Measurements from ENCODE around the gene NSRP1. TPM values are rescaled to one million over a fixed set of nuclear protein-coding genes. Genes with fewer than 3 reads are reported as not detected.

The NSRP1 gene
- total and polyA plus RNA-seq, 12 donors = 19.5 to 47.5 (median 26.5) TPM

DNA sequence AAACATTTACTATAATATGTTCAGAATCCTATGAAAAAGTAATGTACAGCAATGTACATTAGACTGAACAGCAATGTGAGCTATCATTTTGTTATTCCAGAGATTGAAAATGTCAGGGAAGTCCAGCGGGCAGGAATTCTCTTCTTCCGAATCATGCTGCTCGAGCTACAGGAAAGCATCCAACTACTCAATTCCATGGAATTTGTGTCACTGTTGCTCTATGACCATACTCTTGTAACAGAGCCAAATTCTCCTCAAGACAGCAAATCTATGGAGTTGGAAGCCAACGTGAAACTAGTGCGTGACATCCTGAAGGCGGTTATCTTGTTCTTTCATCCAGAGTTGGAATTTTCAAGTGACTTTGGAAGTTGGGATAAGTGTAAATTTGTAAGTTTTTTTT is 24.8 kb upstream of the NSRP1 start:
- intact Hi-C loops (cut with DNase I) = loop anchor here in 9 of 10 donors (5.0 to 10.0 kb wide), 9 partner anchors 59 to 509 kb away; partner anchors contain the start of gene EFCAB5 (in 1 of the 9)

DNA sequence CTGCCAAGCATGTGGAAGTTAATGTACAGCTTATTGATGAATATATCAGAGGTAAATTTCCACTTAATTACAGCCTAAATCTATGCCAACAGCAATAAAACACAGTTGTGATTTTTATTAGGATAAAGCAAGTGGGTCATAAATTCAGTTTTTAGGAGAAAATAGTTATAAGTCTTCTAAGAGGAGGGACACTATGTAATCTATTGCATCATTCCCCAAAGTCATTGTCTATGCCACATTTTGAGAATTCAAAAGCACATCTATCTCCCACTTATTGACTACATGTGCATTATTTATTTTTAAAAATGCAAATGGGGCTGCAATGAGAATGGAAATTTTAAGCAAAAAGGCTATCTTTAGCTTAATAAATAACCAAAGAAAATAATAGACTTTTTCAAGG is 23.7 kb upstream of the NSRP1 start:
- Histone ChIP-seq H3K36me3 (no peaks in the 10 kb centered on the region), H3K27ac (no peak overlapping the region), H3K4me1 (peaks cover 0 to 10% (median 7%) of the 10 kb centered on the region in 9 donors), H3K4me3 (no peak overlapping the region), H3K27me3 (peaks cover 0 to 22% (median 4%) of the 10 kb centered on the region in 7 donors), H3K9me3 (no peaks in the 10 kb centered on the region)
- ATAC-seq (no peak), DNase-seq (no peak)
- intact Hi-C loops (cut with DNase I) = loop anchor here in 9 of 10 donors (5.0 to 10.0 kb wide), 9 partner anchors 61 to 511 kb away; partner anchors contain the start of gene EFCAB5 (in 1 of the 9)
- TF ChIP-seq CTCF (IDR thresholded peaks at IDR 0.05) = no peak

More for the DNA sequence above, 24.8 kb upstream of the NSRP1 start:
- WGBS, 2 donors = 35 to 42% methylated on average over 6 of the region's 6 CpGs
- DNase-seq (no peak), ATAC-seq (no peak)
- Histone ChIP-seq H3K4me3 (no peak overlapping the region), H3K9me3 (no peaks in the 10 kb centered on the region), H3K36me3 (no peaks in the 10 kb centered on the region), H3K4me1 (peaks cover 0 to 10% (median 7%) of the 10 kb centered on the region in 9 donors), H3K27ac (no peak overlapping the region), H3K27me3 (peaks cover 0 to 31% (median 5%) of the 10 kb centered on the region in 7 donors)
- no peak for TF ChIP-seq CTCF (IDR thresholded peaks at IDR 0.05)

- WGBS, 2 donors = 14 to 15% methylated on average over 12 of the region's 12 CpGs
- no peak overlapping the region for H3K4me3 ChIP-seq
- peak; percentile 79 to 89 (median 83) for TF ChIP-seq CTCF (IDR thresholded peaks at IDR 0.05)
- intact Hi-C loops (cut with DNase I) = loop anchor here in 9 of 10 donors (5.0 to 10.0 kb wide), 9 partner anchors 61 to 511 kb away; partner anchors contain the start of gene EFCAB5 (in 1 of the 9)
- no peaks in the 10 kb centered on the region for H3K9me3 ChIP-seq
- no peaks in the 10 kb centered on the region for H3K36me3 ChIP-seq
- peaks cover 0 to 10% (median 7%) of the 10 kb centered on the region in 9 donors for H3K4me1 ChIP-seq
- ATAC-seq = peak; percentile 53 to 82 (median 74)
- peaks cover 0 to 15% (median 3%) of the 10 kb centered on the region in 7 donors for H3K27me3 ChIP-seq
- H3K27ac ChIP-seq = no peak overlapping the region
- DNase-seq = peak in 1 of 2 donors; percentile 50
These were observed 23.0 kb upstream of the NSRP1 start for GRCh38 chr17:30093463-30094147.

DNA sequence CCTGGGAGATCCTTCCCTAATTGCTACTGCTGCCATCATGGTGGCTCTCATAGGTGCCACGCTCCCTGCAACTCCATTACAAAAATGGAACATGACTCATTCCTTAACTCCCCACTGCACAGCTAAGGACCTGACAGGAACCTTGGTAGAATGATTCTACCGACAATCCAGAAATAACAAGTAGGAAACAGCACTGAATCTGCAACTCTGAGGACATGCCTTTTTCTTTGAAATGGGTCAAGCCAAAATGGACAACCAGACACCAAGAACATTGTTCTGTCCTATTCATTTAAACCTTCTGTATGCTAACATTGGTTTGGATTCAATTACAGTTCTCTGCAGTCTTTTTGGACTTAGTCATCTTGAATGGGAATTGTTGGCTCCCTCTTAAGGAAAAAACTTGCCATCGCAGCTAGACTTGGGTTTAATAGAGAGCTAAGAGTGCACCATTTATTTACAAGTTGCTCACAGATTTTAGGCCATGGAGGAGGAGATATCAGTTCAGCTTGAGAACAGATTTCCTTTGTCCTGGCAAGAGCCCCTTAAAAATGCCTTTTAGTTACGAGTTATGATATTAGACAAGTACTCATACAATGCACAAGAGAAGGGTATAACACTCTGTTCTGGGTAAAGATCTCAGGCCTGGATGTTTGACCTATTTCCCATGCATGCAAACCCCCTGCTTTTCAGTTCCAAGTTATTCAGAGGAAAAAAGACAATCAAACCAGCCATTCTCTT is 20.9 kb upstream of the NSRP1 start:
- peak in 7 of 9 donors; percentile 33 to 55 (median 43) for TF ChIP-seq CTCF (IDR thresholded peaks at IDR 0.05)
- no peak overlapping the region for H3K4me3 ChIP-seq
- DNase-seq (no peak), ATAC-seq (peak in 4 of 8 donors; percentile 40 to 67 (median 54))
- H3K9me3 ChIP-seq = no peaks in the 10 kb centered on the region
- intact Hi-C loops (cut with DNase I) = loop anchor here in 5 of 10 donors (10.0 kb wide), 2 partner anchors 151 to 291 kb away; partner anchors contain the start of gene EFCAB5 (in 1 of the 5)
- no peak overlapping the region for H3K27ac ChIP-seq
- 40% methylated on average over 4 of the region's 4 CpGs for WGBS, 2 donors
- H3K36me3 ChIP-seq = no peaks in the 10 kb centered on the region
- peaks cover 0 to 4% (median 0%) of the 10 kb centered on the region in 7 donors for H3K27me3 ChIP-seq
- H3K4me1 ChIP-seq = peaks cover 0 to 10% (median 7%) of the 10 kb centered on the region in 9 donors

Data from heart right ventricle (tissue), 16 donors.